IMR-90 (cell line): ENCODE measurements around the gene ACAP1. TPM values are rescaled to one million over a fixed set of nuclear protein-coding genes. Genes with fewer than 3 reads are reported as not detected.

Source experiments
- ATAC-seq: fragments of 200-7000 bp; cut with Tn5 transposase; 2 replicates; pipeline ENCODE4 v1.9.1; 2020; ENCODE audit warnings: low read depth, mild to moderate bottlenecking, moderate library complexity
- BruUV-seq: library from RNA; stranded (reverse); fragments of 400-500 nt; replicated peaks from 2 replicates; lab custom pipeline; 2021; lab: Mats Ljungman, UMichigan
- CTCF ChIA-PET: fragments of 300-600 bp; formaldehyde crosslinking; extraction: SDS; loops from one replicate; lab custom pipeline; 2021; ENCODE audit warnings: antibody characterized with exemption; lab: Yijun Ruan, JAX
- POLR2A ChIA-PET: fragments of 300-600 bp; sonication (Branson Sonifier 250); formaldehyde crosslinking; loops from one replicate; lab custom pipeline; 2022; ENCODE audit warnings: antibody characterized with exemption; ENCODE audit not compliant: unreplicated experiment; lab: Charles Lee
- DNase-seq: peaks from one replicate; pipeline ENCODE4 v3.0.0; 2013
- H2AFZ ChIP-seq: replicated peaks from 2 replicates; pipeline ENCODE3; 2013; ENCODE audit warnings: low read length, mild to moderate bottlenecking; ENCODE audit not compliant: poor library complexity
- H2AK5ac ChIP-seq: 2 replicates; pipeline ENCODE4 v1.6.1; 2013; ENCODE audit warnings: low read depth, low read length, inconsistent platforms
- H2AK9ac ChIP-seq: replicated peaks from 2 replicates; pipeline ENCODE3; 2013; ENCODE audit warnings: mild to moderate bottlenecking, low read depth, low read length, moderate library complexity; ENCODE audit not compliant: poor library complexity
- H2BK120ac ChIP-seq: 2 replicates; pipeline ENCODE4 v1.6.1; 2013; ENCODE audit warnings: low read depth, low read length, inconsistent platforms
- H2BK15ac ChIP-seq: 3 replicates; pipeline ENCODE4 v1.6.1; 2013; ENCODE audit warnings: low read depth, low read length, inconsistent platforms
- H2BK20ac ChIP-seq: 2 replicates; pipeline ENCODE4 v1.6.1; 2013; ENCODE audit warnings: low read depth, mild to moderate bottlenecking, inconsistent platforms, low read length, moderate library complexity
- H2BK5ac ChIP-seq: 2 replicates; pipeline ENCODE4 v1.6.1; 2013; ENCODE audit warnings: mild to moderate bottlenecking, low read depth, low read length, inconsistent platforms; ENCODE audit not compliant: poor library complexity, severe bottlenecking
- H3K14ac ChIP-seq: replicated peaks from 2 replicates; pipeline ENCODE4 v1.6.1; 2013; ENCODE audit warnings: low read depth, low read length, inconsistent platforms
- H3K18ac ChIP-seq: 2 replicates; pipeline ENCODE4 v1.6.1; 2013; ENCODE audit warnings: low read depth, low read length, control low read depth
- H3K23ac ChIP-seq: 2 replicates; pipeline ENCODE4 v1.6.1; 2013; ENCODE audit warnings: low read depth, low read length, inconsistent platforms
- H3K27ac ChIP-seq: 2 replicates; pipeline ENCODE4 v1.5.1; 2013; ENCODE audit warnings: mild to moderate bottlenecking, control low read depth, low read length; ENCODE audit not compliant: insufficient read depth
- H3K27me3 ChIP-seq: 2 replicates; pipeline ENCODE4 v1.6.1; 2013; ENCODE audit warnings: low read length; ENCODE audit not compliant: control insufficient read depth, insufficient read depth
- H3K36me3 ChIP-seq: 2 replicates; pipeline ENCODE4 v1.6.1; 2013; ENCODE audit warnings: low read length, mixed read lengths; ENCODE audit not compliant: control insufficient read depth, insufficient read depth
- H3K4ac ChIP-seq: 2 replicates; pipeline ENCODE4 v1.6.1; 2013; ENCODE audit warnings: low read depth, low read length, inconsistent platforms
- H3K4me1 ChIP-seq: 2 replicates; pipeline ENCODE4 v1.6.1; 2013; ENCODE audit warnings: low read length, mixed read lengths; ENCODE audit not compliant: control insufficient read depth, insufficient read depth
- H3K4me2 ChIP-seq: 2 replicates; pipeline ENCODE4 v1.6.1; 2013; ENCODE audit warnings: low read depth, mild to moderate bottlenecking, control low read depth, low read length, moderate library complexity
- H3K4me3 ChIP-seq: 2 replicates; pipeline ENCODE4 v1.5.1; 2013; ENCODE audit warnings: low read depth, mild to moderate bottlenecking, control low read depth, low read length, moderate library complexity; ENCODE audit not compliant: insufficient read depth
- H3K56ac ChIP-seq: 2 replicates; pipeline ENCODE4 v1.6.1; 2013; ENCODE audit warnings: low read length, inconsistent platforms; ENCODE audit not compliant: insufficient read depth; ENCODE audit errors: extremely low read depth
- H3K79me1 ChIP-seq, 2 experiments: 2 replicates each; pipeline ENCODE4 v1.6.1; 2013; ENCODE audit warnings: low read length in 2 of 2, inconsistent platforms in 1 of 2, low read depth in 1 of 2
- H3K9ac ChIP-seq: 2 replicates; pipeline ENCODE4 v1.6.1; 2013; ENCODE audit warnings: low read depth, low read length, control low read depth
- H3K9me1 ChIP-seq: 2 replicates; pipeline ENCODE4 v1.6.1; 2013; ENCODE audit warnings: low read length, inconsistent platforms; ENCODE audit not compliant: insufficient read depth
- H3K9me3 ChIP-seq: 2 replicates; pipeline ENCODE4 v1.6.1; 2013; ENCODE audit warnings: low read length; ENCODE audit not compliant: control insufficient read depth, insufficient read depth
- H4K20me1 ChIP-seq: 2 replicates; pipeline ENCODE4 v1.6.1; 2013; ENCODE audit warnings: low read length, inconsistent platforms; ENCODE audit not compliant: insufficient read depth
- H4K5ac ChIP-seq: 2 replicates; pipeline ENCODE4 v1.6.1; 2013; ENCODE audit warnings: mild to moderate bottlenecking, low read depth, low read length, control low read depth
- H4K8ac ChIP-seq, 2 experiments: 2 replicates each; pipeline ENCODE4 v1.6.1; 2013; ENCODE audit warnings: low read depth in 2 of 2, low read length in 2 of 2, control low read depth in 1 of 2, inconsistent platforms in 1 of 2
- H4K91ac ChIP-seq: 2 replicates; pipeline ENCODE4 v1.6.1; 2013; ENCODE audit warnings: low read depth, low read length, inconsistent platforms; ENCODE audit not compliant: insufficient read depth
- BHLHE40 ChIP-seq: fragments of 150-350 bp; IDR thresholded peaks from 2 replicates; pipeline ENCODE4 v1.6.1; 2016; ENCODE audit warnings: mild to moderate bottlenecking, low read depth, low read length
- CEBPB ChIP-seq: IDR thresholded peaks from 2 replicates; pipeline ENCODE4 v1.6.1; 2012; ENCODE audit warnings: low read depth, low read length, improper control_type of control experiment
- CHD1 ChIP-seq: IDR thresholded peaks from 2 replicates; pipeline ENCODE4 v1.6.1; 2012; ENCODE audit warnings: low read depth, low read length, improper control_type of control experiment
- FOS ChIP-seq: fragments of 150-350 bp; IDR thresholded peaks from 2 replicates; pipeline ENCODE4 v1.6.1; 2016; ENCODE audit warnings: low read depth, low read length
- MAFK ChIP-seq: IDR thresholded peaks from 2 replicates; pipeline ENCODE4 v1.6.1; 2012; ENCODE audit warnings: low read depth, low read length, improper control_type of control experiment
- MAZ ChIP-seq: IDR thresholded peaks from 2 replicates; pipeline ENCODE4 v1.6.1; 2012; ENCODE audit warnings: low read depth, mild to moderate bottlenecking, low read length, improper control_type of control experiment, moderate library complexity, borderline replicate concordance
- MXI1 ChIP-seq: IDR thresholded peaks from 2 replicates; pipeline ENCODE4 v1.6.1; 2012; ENCODE audit warnings: low read depth, mild to moderate bottlenecking, low read length, moderate library complexity, borderline replicate concordance
- NFE2L2 ChIP-seq: fragments of 150-350 bp; IDR thresholded peaks from 2 replicates; pipeline ENCODE4 v1.6.1; 2016; ENCODE audit warnings: low read depth, mild to moderate bottlenecking, low read length
- POLR2A ChIP-seq: IDR thresholded peaks from 2 replicates; pipeline ENCODE4 v1.6.1; 2012; ENCODE audit warnings: mild to moderate bottlenecking, low read depth, low read length
- RCOR1 ChIP-seq: IDR thresholded peaks from 2 replicates; pipeline ENCODE4 v1.6.1; 2012; ENCODE audit warnings: mild to moderate bottlenecking, low read length, improper control_type of control experiment; ENCODE audit not compliant: insufficient replicate concordance
- SMC3 ChIP-seq: fragments of 150-350 bp; IDR thresholded peaks from 2 replicates; pipeline ENCODE4 v1.6.1; 2016; ENCODE audit warnings: low read depth, mild to moderate bottlenecking, antibody characterized with exemption, low read length, moderate library complexity
- WGBS, 2 experiments: methylation state at CpG; one replicate each; pipeline versions ENCODE4 v1.1.5 to v1.1.7; 2013; ENCODE audit warnings: missing lambda C conversion rate in 2 of 2; ENCODE audit not compliant: insufficient read length in 1 of 2; ENCODE audit errors: extremely low coverage in 2 of 2; 5-methylcytosine and 5-hydroxymethylcytosine counted together
- dilution Hi-C: fragments of 300-500 bp; cut with HindIII; formaldehyde crosslinking; loops from one replicate; pipeline ENCODE4 v1.14.3; 2018; ENCODE audit warnings: low sequenced_read_pairs; ENCODE audit not compliant: unreplicated experiment
- in situ Hi-C: fragments of 300-500 bp; cut with MboI; formaldehyde crosslinking; loops from 3 replicates; pipeline ENCODE4 v1.14.3; 2019; ENCODE audit warnings: low sequenced_read_pairs, inconsistent platforms, mixed read lengths
- intact Hi-C: fragments of 100-400 bp; cut with micrococcal nuclease; formaldehyde crosslinking; loops from 2 replicates; pipeline ENCODE4 v1.10.0; 2022
- polyA plus RNA-seq, 3 experiments: library from polyadenylated mRNA; depleted of rRNA; stranded (reverse); fragments of >200 nt; gene quantifications; 2 replicates each; pipeline ENCODE4 v1.2.3, GENCODE V29; 2012; ENCODE audit warnings: low replicate concordance in 1 of 3
- total RNA-seq: library from RNA; depleted of rRNA; stranded (reverse); fragments of >200 nt; gene quantifications from 2 replicates; pipeline ENCODE4 v1.2.3, GENCODE V29; 2012
- TF ChIP-seq, protein P1 (sequence below): fragments of 150-350 bp; IDR thresholded peaks from 2 replicates; pipeline ENCODE4 v1.6.1; 2016; ENCODE audit warnings: low read depth, mild to moderate bottlenecking, low read length, moderate library complexity, borderline replicate concordance
- TF ChIP-seq, protein P2 (sequence below): conservative IDR thresholded peaks from 2 replicates; pipeline ENCODE4 v1.5.1; 2012; ENCODE audit warnings: mild to moderate bottlenecking, low read depth, low read length, improper control_type of control experiment
- TF ChIP-seq, protein P3 (sequence below): fragments of 150-350 bp; IDR thresholded peaks from 2 replicates; pipeline ENCODE4 v1.6.1; 2017; ENCODE audit warnings: mild to moderate bottlenecking, antibody characterized with exemption, low read length, low read depth

Gene ACAP1
- total and polyA plus RNA-seq, 2 of the 4 experiments (the other 2 are of a cell fraction) = under 0.01 to 2.1 TPM

DNA sequence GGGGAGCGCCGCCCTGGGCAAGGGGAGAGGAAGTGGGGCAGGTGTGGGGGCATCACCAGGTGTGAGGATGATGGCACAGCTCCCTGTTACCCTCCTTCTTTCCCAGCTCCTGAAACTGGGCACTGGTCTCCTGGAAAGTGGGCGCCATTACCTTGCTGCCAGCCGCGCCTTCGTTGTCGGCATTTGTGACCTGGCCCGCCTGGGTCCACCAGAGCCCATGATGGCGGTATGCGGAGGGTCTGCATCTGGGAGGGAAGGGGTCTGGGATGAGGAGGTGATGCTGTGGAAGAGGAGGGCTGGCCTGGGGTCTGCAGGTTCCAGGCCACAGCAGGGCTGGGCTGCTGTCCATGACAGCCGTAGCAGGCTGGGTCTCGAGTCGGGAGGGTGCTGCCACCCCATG, 5.5 kb downstream of the ACAP1 start:
- intact Hi-C loops = no loop called here
- H2BK15ac ChIP-seq = no peak overlapping the region
- no peak overlapping the region for H3K27ac ChIP-seq
- no peak for TF ChIP-seq BHLHE40
- TF ChIP-seq, protein P1, sequence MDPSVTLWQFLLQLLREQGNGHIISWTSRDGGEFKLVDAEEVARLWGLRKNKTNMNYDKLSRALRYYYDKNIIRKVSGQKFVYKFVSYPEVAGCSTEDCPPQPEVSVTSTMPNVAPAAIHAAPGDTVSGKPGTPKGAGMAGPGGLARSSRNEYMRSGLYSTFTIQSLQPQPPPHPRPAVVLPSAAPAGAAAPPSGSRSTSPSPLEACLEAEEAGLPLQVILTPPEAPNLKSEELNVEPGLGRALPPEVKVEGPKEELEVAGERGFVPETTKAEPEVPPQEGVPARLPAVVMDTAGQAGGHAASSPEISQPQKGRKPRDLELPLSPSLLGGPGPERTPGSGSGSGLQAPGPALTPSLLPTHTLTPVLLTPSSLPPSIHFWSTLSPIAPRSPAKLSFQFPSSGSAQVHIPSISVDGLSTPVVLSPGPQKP = no peak
- TF ChIP-seq RCOR1 = no peak
- TF ChIP-seq NFE2L2 = no peak
- no peak for TF ChIP-seq MXI1
- TF ChIP-seq CEBPB = no peak
- TF ChIP-seq CHD1 = no peak
- no peak for TF ChIP-seq SMC3
- TF ChIP-seq POLR2A = no peak
- no peak for TF ChIP-seq MAFK
- TF ChIP-seq MAZ = no peak
- TF ChIP-seq, protein P2, sequence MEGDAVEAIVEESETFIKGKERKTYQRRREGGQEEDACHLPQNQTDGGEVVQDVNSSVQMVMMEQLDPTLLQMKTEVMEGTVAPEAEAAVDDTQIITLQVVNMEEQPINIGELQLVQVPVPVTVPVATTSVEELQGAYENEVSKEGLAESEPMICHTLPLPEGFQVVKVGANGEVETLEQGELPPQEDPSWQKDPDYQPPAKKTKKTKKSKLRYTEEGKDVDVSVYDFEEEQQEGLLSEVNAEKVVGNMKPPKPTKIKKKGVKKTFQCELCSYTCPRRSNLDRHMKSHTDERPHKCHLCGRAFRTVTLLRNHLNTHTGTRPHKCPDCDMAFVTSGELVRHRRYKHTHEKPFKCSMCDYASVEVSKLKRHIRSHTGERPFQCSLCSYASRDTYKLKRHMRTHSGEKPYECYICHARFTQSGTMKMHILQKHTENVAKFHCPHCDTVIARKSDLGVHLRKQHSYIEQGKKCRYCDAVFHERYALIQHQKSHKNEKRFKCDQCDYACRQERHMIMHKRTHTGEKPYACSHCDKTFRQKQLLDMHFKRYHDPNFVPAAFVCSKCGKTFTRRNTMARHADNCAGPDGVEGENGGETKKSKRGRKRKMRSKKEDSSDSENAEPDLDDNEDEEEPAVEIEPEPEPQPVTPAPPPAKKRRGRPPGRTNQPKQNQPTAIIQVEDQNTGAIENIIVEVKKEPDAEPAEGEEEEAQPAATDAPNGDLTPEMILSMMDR = no peak
- TF ChIP-seq FOS = no peak
- TF ChIP-seq, protein P3, sequence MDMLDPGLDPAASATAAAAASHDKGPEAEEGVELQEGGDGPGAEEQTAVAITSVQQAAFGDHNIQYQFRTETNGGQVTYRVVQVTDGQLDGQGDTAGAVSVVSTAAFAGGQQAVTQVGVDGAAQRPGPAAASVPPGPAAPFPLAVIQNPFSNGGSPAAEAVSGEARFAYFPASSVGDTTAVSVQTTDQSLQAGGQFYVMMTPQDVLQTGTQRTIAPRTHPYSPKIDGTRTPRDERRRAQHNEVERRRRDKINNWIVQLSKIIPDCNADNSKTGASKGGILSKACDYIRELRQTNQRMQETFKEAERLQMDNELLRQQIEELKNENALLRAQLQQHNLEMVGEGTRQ = no peak
- H3K56ac ChIP-seq = no peak overlapping the region
- H2BK120ac ChIP-seq = no peak overlapping the region
- POLR2A ChIA-PET = no interaction called here
- H4K8ac ChIP-seq = no peak overlapping the region
- H3K4me2 ChIP-seq = no peak overlapping the region
- ATAC-seq (no peak), DNase-seq (no peak)
- no peak overlapping the region for H4K91ac ChIP-seq
- dilution Hi-C loops = no loop called here
- H3K9ac ChIP-seq = no peak overlapping the region
- H3K4ac ChIP-seq = no peak overlapping the region
- no peak overlapping the region for H3K18ac ChIP-seq
- H3K4me1 ChIP-seq = no peaks in the 10 kb centered on the region
- no TSS peak for BruUV-seq
- H3K9me3 ChIP-seq = no peaks in the 10 kb centered on the region
- no peak overlapping the region for H2BK5ac ChIP-seq
- no peak overlapping the region for H3K14ac ChIP-seq
- H2AFZ ChIP-seq = no peak overlapping the region
- in situ Hi-C loops = no loop called here
- CTCF ChIA-PET = no interaction called here
- H3K9me1 ChIP-seq = no peaks in the 10 kb centered on the region
- peaks cover 4% of the 10 kb centered on the region for H4K20me1 ChIP-seq
- H3K27me3 ChIP-seq = peaks cover 24% of the 10 kb centered on the region
- no peak overlapping the region for H2AK5ac ChIP-seq
- no peak overlapping the region for H2BK20ac ChIP-seq
- 90% methylated on average over 8 of the region's 13 CpGs; no CpG with 5 or more reads in 1 of the 2 experiments for WGBS, 2 experiments
- H2AK9ac ChIP-seq = no peak overlapping the region
- no peak overlapping the region for H4K5ac ChIP-seq
- no peak overlapping the region for H3K23ac ChIP-seq
- no peaks in the 10 kb centered on the region for H3K36me3 ChIP-seq
- H3K4me3 ChIP-seq = no peak overlapping the region
- H3K79me1 ChIP-seq = no peaks in the 10 kb centered on the region
